Kidney epithelial cell (primary cell): ENCODE data around the gene DUSP16. TPM values are rescaled to one million over a fixed set of nuclear protein-coding genes. Genes with fewer than 3 reads are reported as not detected.

ENCODE experiments used
- DNase-seq: peaks from one replicate; pipeline ENCODE4 v3.0.0-alpha.2; 2010; ENCODE audit warnings: low read depth
- H3K27me3 ChIP-seq: 2 replicates; pipeline ENCODE4 v1.6.0; 2011; ENCODE audit warnings: low read length; ENCODE audit not compliant: control insufficient read depth, insufficient read depth
- H3K36me3 ChIP-seq: 2 replicates; pipeline ENCODE4 v1.5.1; 2011; ENCODE audit warnings: low read length; ENCODE audit not compliant: control insufficient read depth, insufficient read depth
- H3K4me3 ChIP-seq: 2 replicates; pipeline ENCODE4 v1.5.1; 2011; ENCODE audit warnings: low read depth, mild to moderate bottlenecking, control low read depth, low read length
- total RNA-seq: library from RNA; depleted of rRNA; stranded (reverse); fragments of >200 nt; gene quantifications from 2 replicates; pipeline ENCODE4 v1.2.3, GENCODE V29; 2015
- TF ChIP-seq, protein P1 (sequence below): IDR thresholded peaks from 2 replicates; pipeline ENCODE4 v1.5.1; 2011; ENCODE audit warnings: mild to moderate bottlenecking, moderate library complexity, low read length, control low read depth, inconsistent platforms; ENCODE audit not compliant: insufficient read depth, poor library complexity, severe bottlenecking

DUSP16 gene
- total RNA-seq, 1 donor from 2014 or later: 22.7 TPM

DNA sequence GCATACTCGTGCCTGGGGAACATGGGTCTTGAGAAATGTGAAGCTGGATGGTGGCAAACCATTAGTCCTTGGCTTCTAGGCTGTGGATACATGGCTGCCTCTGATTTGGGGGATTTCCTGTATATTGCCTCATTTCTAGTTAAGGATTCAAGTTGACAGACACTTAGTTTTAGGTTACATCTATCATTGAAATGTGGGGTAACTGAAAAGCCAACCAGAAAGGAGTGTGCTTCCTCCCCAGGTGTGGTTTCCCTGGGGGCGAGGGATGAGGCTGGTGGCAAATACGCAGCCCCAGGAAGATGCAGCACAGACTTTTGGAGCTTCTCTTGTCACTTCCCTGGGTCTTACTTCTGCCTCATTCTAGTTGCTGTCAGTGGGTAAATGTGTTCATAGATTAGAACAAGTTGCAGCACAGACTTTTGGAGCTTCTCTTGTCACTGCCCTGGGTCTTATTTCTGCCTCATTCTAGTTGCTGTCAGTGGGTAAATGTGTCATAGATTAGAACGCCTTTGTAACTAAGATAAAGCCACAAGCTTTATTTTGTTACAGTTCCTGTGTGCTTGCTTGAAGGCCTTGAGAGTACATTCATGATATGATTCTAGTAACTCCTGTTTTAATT, 120.7 kb downstream of the DUSP16 start:
- Histone ChIP-seq H3K4me3 (no peak overlapping the region), H3K36me3 (no peaks in the 10 kb centered on the region), H3K27me3 (no peaks in the 10 kb centered on the region)
- no peak for DNase-seq
- TF ChIP-seq, protein P1, sequence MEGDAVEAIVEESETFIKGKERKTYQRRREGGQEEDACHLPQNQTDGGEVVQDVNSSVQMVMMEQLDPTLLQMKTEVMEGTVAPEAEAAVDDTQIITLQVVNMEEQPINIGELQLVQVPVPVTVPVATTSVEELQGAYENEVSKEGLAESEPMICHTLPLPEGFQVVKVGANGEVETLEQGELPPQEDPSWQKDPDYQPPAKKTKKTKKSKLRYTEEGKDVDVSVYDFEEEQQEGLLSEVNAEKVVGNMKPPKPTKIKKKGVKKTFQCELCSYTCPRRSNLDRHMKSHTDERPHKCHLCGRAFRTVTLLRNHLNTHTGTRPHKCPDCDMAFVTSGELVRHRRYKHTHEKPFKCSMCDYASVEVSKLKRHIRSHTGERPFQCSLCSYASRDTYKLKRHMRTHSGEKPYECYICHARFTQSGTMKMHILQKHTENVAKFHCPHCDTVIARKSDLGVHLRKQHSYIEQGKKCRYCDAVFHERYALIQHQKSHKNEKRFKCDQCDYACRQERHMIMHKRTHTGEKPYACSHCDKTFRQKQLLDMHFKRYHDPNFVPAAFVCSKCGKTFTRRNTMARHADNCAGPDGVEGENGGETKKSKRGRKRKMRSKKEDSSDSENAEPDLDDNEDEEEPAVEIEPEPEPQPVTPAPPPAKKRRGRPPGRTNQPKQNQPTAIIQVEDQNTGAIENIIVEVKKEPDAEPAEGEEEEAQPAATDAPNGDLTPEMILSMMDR: no peak

DNA sequence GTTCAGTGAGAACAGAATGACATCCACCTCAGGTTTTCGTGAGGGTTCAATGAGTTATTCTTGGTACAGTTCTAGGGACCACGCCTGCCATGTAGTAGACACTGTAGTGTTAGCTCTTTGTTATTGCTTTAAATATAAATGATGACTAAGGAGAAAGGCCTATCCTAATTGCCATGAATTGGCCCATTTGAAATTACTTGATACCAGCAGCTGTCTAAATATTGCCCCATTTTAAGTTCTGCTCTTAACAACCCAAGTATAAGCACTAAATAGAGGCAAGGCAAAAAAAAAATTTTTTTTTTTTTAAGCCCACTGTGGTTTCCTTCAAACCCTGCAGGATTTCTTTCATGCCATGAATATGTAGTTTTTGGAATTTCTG, 121.2 kb downstream of the DUSP16 start:
- DNase-seq: no peak
- no peaks in the 10 kb centered on the region for H3K36me3 ChIP-seq
- TF ChIP-seq, protein P1: no peak
- no peaks in the 10 kb centered on the region for H3K27me3 ChIP-seq
- H3K4me3 ChIP-seq: no peak overlapping the region

DNA sequence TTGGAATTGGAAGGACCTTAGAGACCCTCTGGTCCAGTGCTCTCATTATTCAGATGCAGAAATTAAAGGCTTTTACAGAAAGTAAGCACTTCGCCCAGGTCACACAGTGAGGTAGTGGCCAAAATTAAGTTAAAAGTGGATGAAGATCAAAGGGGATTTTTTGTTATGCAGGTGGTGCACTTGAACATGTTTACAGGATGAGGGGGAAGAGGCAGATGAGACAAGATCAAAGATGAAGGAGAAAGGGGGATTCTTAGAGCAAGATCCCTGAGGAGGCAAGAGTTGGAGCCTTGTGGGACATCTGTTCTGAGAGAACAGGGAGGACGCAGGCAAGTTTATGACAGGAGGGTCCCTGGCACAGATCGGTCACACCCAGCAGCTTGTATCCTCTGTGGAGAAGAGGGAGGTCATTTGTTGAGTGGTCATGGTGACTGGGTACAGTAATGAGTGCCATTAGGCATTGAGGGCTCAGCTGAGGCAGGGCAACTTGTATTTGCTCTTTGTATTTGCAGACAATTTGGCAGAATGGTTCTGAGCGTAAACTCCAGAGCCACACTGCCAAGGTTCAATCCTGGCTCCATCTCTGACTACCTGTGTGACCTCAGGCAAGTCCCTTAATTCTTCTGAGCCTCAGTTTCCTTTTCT, 121.8 kb downstream of the DUSP16 start:
- no peaks in the 10 kb centered on the region for H3K36me3 ChIP-seq
- no peaks in the 10 kb centered on the region for H3K27me3 ChIP-seq
- H3K4me3 ChIP-seq: no peak overlapping the region
- no peak for DNase-seq
- TF ChIP-seq, protein P1: no peak

DNA sequence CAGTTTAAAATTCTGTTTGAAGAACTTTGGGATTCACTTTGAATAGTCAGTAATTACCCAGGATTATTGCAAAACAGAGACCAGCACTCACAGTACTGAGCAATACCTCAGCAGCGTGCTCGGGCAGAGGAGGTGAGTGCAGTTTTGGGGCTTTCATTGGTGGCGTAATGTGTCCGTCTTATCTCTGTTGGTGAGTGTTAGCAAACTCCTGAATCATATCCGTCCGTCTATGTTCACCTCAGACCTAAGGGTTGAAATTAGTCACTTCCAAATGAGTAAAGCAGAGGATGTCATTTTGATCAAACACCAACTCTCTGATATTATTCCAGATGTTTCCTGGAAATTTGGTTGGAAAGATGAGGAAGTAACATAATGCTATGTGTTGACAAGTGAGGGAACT, 123.0 kb downstream of the DUSP16 start:
- TF ChIP-seq, protein P1: no peak
- Histone ChIP-seq H3K4me3 (no peak overlapping the region), H3K36me3 (no peaks in the 10 kb centered on the region), H3K27me3 (no peaks in the 10 kb centered on the region)
- no peak for DNase-seq

DNA sequence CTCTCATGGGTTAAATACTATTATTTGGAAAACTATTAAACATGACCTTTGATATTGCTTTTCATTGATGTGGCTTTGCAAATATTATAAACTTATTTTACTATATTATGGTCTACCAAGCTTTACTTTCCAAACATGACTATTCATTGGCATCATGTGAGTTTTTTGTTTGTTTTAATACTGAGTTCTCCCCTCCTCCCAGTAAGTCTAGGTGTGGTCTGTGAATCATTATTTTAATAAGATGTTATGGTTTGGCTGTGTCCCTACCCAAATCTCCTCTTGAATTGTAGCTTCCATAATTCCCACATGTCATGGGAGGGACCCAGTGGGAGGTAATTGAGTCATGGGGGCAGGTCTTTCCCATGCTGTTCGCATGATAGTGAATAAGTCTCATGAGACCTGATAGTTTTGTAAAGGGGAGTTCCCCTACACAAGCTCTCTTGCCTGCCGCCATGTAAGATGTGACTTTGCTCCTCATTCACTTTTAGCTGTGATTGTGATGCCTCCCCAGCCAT, 125.8 kb downstream of the DUSP16 start:
- Histone ChIP-seq H3K4me3 (no peak overlapping the region), H3K27me3 (no peaks in the 10 kb centered on the region), H3K36me3 (no peaks in the 10 kb centered on the region)
- TF ChIP-seq, protein P1: no peak
- DNase-seq: no peak
